ENCODE results near the gene MITF. TPM values are rescaled to one million over a fixed set of nuclear protein-coding genes. Genes with fewer than 3 reads are reported as not detected.

MITF gene
- polyA plus RNA-seq, 1 donor from 2014 or later: not detected

GRCh38 chr3:69936266-69936665, 197.0 kb downstream of the MITF start:
- TF ChIP-seq TAF1 (IDR thresholded peaks at IDR 0.05; ENCODE audit: low read depth) (no peak), REST (IDR thresholded peaks at IDR 0.05; ENCODE audit: borderline replicate concordance) (no peak), POLR2AphosphoS5 (IDR thresholded peaks at IDR 0.05) (no peak), MXI1 (conservative IDR thresholded peaks at IDR 0.05; ENCODE audit: poor library complexity, severe bottlenecking) (no peak), SMC3 (conservative IDR thresholded peaks at IDR 0.05; ENCODE audit: poor library complexity) (no peak), RAD21 (conservative IDR thresholded peaks at IDR 0.05) (no peak), EP300 (conservative IDR thresholded peaks at IDR 0.05; ENCODE audit: poor library complexity, severe bottlenecking) (no peak), EZH2 (IDR thresholded peaks at IDR 0.05; ENCODE audit: borderline replicate concordance, insufficient read depth, low read length, poor library complexity, severe bottlenecking) (no peak), CTCF (IDR thresholded peaks at IDR 0.05; ENCODE audit: poor library complexity, severe bottlenecking) (no peak)
- Histone ChIP-seq H3K9me2 (ENCODE audit: insufficient read depth, low read length) (no peaks in the 10 kb centered on the region), H3K27me3 (ENCODE audit: insufficient read depth, low read depth, low read length) (no peaks in the 10 kb centered on the region), H2AFZ (ENCODE audit: low read depth, low read length) (no peak overlapping the region), H3F3A (ENCODE audit: insufficient read depth, low read length, poor library complexity, severe bottlenecking) (no peaks in the 10 kb centered on the region), H3K9ac (ENCODE audit: low read length) (no peak overlapping the region), H3K4me2 (ENCODE audit: low read length) (no peak overlapping the region), H3K4me3 (ENCODE audit: low read length) (no peak overlapping the region), H3K27ac (ENCODE audit: low read length) (no peak overlapping the region), H3K9me3 (ENCODE audit: low read length) (no peaks in the 10 kb centered on the region), H3K79me2 (replicated peaks; ENCODE audit: insufficient read depth, low read length) (no peaks in the 10 kb centered on the region), H4K20me1 (ENCODE audit: insufficient read depth) (no peaks in the 10 kb centered on the region), H3K36me3 (ENCODE audit: insufficient read depth, low read length) (no peaks in the 10 kb centered on the region)

GRCh38 chr3:69938061-69938460, 198.8 kb downstream of the MITF start:
- Histone ChIP-seq H3K27ac (ENCODE audit: low read length) (no peak overlapping the region), H3K36me3 (ENCODE audit: insufficient read depth, low read length) (no peaks in the 10 kb centered on the region), H3K4me3 (ENCODE audit: low read length) (no peak overlapping the region), H3K9me2 (ENCODE audit: insufficient read depth, low read length) (no peaks in the 10 kb centered on the region), H4K20me1 (ENCODE audit: insufficient read depth) (no peaks in the 10 kb centered on the region), H3K4me2 (ENCODE audit: low read length) (no peak overlapping the region), H3K27me3 (ENCODE audit: insufficient read depth, low read depth, low read length) (no peaks in the 10 kb centered on the region), H3K9me3 (ENCODE audit: low read length) (no peaks in the 10 kb centered on the region), H3F3A (ENCODE audit: insufficient read depth, low read length, poor library complexity, severe bottlenecking) (no peaks in the 10 kb centered on the region), H2AFZ (ENCODE audit: low read depth, low read length) (no peak overlapping the region), H3K79me2 (replicated peaks; ENCODE audit: insufficient read depth, low read length) (no peaks in the 10 kb centered on the region), H3K9ac (ENCODE audit: low read length) (no peak overlapping the region)
- TF ChIP-seq EP300 (conservative IDR thresholded peaks at IDR 0.05; ENCODE audit: poor library complexity, severe bottlenecking): no peak
- no peak for TF ChIP-seq CTCF (IDR thresholded peaks at IDR 0.05; ENCODE audit: poor library complexity, severe bottlenecking)
- no peak for TF ChIP-seq REST (IDR thresholded peaks at IDR 0.05; ENCODE audit: borderline replicate concordance)
- TF ChIP-seq EZH2 (IDR thresholded peaks at IDR 0.05; ENCODE audit: borderline replicate concordance, insufficient read depth, low read length, poor library complexity, severe bottlenecking): no peak
- no peak for TF ChIP-seq MXI1 (conservative IDR thresholded peaks at IDR 0.05; ENCODE audit: poor library complexity, severe bottlenecking)
- no peak for TF ChIP-seq POLR2AphosphoS5 (IDR thresholded peaks at IDR 0.05)
- no peak for TF ChIP-seq TAF1 (IDR thresholded peaks at IDR 0.05; ENCODE audit: low read depth)
- TF ChIP-seq SMC3 (conservative IDR thresholded peaks at IDR 0.05; ENCODE audit: poor library complexity): no peak
- TF ChIP-seq RAD21 (conservative IDR thresholded peaks at IDR 0.05): no peak
